ENCODE data around the gene ACSS1. TPM values are rescaled to one million over a fixed set of nuclear protein-coding genes. Genes with fewer than 3 reads are reported as not detected.

ACSS1 gene
- total RNA-seq, 1 experiment from 2014 or later, result 1.5 TPM

DNA sequence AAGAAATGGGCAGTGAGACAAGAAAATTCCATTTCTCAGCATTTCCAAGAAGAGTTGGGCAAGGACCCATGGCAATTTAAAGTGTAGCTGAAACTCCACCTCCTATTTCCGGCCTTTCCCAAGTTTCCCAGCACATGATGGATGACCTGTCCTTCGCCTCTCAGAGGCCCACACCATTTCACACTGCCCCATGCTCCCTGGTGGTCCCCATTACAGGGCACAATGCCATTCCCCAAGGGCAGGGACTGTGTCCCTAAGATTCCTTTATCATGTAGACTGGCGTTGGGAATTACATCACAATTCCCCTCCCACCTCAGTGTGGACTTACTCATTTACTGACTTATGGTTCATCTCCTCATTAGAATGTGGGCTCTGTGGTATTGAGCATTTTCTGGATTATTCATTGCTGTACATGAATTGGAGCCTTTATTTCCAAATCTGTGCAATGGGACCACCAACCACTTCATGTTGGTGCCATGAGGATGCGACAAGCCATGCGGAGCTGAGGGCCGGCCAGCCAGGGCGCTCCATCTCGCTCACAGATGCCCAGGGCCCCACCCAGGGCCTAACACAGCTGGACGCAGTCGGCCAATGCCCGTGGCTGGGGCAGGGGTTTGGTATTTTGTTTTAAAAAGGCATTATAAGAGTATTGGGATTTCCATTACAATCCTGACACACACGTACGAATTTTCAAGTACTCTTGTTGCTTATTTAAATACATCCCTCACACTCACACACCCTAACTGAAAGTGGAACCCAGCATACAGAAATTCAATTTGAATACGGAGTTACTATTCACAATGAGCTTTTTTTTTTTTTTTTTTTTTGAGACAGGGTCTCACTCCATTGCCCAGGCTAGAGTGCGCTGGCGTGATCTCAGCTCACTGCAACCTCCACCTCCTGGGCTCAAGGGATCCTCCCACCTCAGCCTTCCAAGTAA, 5.4 kb downstream of the ACSS1 start (continued):
- TF ChIP-seq ATF1 (CRISPR knock-in tag; IDR thresholded peaks at IDR 0.05) (no peak), ZNF423 (CRISPR knock-in tag; IDR thresholded peaks at IDR 0.05) (no peak), ZNF532 (CRISPR knock-in tag; IDR thresholded peaks at IDR 0.05; ENCODE audit: borderline replicate concordance) (no peak), ZMAT4 (CRISPR knock-in tag; IDR thresholded peaks at IDR 0.05) (no peak), NR1H2 (CRISPR knock-in tag; IDR thresholded peaks at IDR 0.05) (no peak), FOXK1 (CRISPR knock-in tag; IDR thresholded peaks at IDR 0.05) (no peak), ETV6 (CRISPR knock-in tag; IDR thresholded peaks at IDR 0.05) (no peak), E2F4 (CRISPR knock-in tag; IDR thresholded peaks at IDR 0.05; ENCODE audit: borderline replicate concordance, low read depth) (no peak)
- TF ChIP-seq, protein P1, sequence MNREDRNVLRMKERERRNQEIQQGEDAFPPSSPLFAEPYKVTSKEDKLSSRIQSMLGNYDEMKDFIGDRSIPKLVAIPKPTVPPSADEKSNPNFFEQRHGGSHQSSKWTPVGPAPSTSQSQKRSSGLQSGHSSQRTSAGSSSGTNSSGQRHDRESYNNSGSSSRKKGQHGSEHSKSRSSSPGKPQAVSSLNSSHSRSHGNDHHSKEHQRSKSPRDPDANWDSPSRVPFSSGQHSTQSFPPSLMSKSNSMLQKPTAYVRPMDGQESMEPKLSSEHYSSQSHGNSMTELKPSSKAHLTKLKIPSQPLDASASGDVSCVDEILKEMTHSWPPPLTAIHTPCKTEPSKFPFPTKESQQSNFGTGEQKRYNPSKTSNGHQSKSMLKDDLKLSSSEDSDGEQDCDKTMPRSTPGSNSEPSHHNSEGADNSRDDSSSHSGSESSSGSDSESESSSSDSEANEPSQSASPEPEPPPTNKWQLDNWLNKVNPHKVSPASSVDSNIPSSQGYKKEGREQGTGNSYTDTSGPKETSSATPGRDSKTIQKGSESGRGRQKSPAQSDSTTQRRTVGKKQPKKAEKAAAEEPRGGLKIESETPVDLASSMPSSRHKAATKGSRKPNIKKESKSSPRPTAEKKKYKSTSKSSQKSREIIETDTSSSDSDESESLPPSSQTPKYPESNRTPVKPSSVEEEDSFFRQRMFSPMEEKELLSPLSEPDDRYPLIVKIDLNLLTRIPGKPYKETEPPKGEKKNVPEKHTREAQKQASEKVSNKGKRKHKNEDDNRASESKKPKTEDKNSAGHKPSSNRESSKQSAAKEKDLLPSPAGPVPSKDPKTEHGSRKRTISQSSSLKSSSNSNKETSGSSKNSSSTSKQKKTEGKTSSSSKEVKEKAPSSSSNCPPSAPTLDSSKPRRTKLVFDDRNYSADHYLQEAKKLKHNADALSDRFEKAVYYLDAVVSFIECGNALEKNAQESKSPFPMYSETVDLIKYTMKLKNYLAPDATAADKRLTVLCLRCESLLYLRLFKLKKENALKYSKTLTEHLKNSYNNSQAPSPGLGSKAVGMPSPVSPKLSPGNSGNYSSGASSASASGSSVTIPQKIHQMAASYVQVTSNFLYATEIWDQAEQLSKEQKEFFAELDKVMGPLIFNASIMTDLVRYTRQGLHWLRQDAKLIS (CRISPR knock-in tag; IDR thresholded peaks at IDR 0.05; ENCODE audit: borderline replicate concordance), result no peak
- TF ChIP-seq, protein P2, sequence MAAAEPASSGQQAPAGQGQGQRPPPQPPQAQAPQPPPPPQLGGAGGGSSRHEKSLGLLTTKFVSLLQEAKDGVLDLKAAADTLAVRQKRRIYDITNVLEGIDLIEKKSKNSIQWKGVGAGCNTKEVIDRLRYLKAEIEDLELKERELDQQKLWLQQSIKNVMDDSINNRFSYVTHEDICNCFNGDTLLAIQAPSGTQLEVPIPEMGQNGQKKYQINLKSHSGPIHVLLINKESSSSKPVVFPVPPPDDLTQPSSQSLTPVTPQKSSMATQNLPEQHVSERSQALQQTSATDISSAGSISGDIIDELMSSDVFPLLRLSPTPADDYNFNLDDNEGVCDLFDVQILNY (CRISPR knock-in tag; IDR thresholded peaks at IDR 0.05), result no peak

- Mint-ChIP-seq H3K4me1 (0 out of 2 replicates have a peak, but pooled peaks cover 7% of the 10 kb centered on the region), H3K27me3 (ENCODE audit: low read depth) (peaks cover 23% of the 10 kb centered on the region), H3K4me3 (no peak overlapping the region), H3K9me3 (no peaks in the 10 kb centered on the region), H3K36me3 (no peaks in the 10 kb centered on the region), H3K27ac (no peak overlapping the region)
- peak; percentile 3 for DNase-seq (ENCODE audit: low spot score)
- CTCF ChIA-PET, result interaction anchor here (1.2 kb wide), 1 partner anchor 144 kb away, joined by 3 read pairs; the partner anchor contains the start of gene ENTPD6
- no peak for ATAC-seq
- POLR2A ChIA-PET, result no interaction called here
- no peak for TF ChIP-seq ZNF138 (CRISPR knock-in tag; conservative IDR thresholded peaks at IDR 0.05)
- TF ChIP-seq ZNF423 (CRISPR knock-in tag; IDR thresholded peaks at IDR 0.05), result no peak
- no peak for TF ChIP-seq CDX4 (CRISPR knock-in tag; IDR thresholded peaks at IDR 0.05; ENCODE audit: borderline replicate concordance)
- no peak for TF ChIP-seq NFATC4 (CRISPR knock-in tag; IDR thresholded peaks at IDR 0.05)
- TF ChIP-seq CREM (CRISPR knock-in tag; IDR thresholded peaks at IDR 0.05), result no peak
- TF ChIP-seq ZNF396 (CRISPR knock-in tag; IDR thresholded peaks at IDR 0.05; ENCODE audit: borderline replicate concordance), result no peak
- TF ChIP-seq, protein P3, sequence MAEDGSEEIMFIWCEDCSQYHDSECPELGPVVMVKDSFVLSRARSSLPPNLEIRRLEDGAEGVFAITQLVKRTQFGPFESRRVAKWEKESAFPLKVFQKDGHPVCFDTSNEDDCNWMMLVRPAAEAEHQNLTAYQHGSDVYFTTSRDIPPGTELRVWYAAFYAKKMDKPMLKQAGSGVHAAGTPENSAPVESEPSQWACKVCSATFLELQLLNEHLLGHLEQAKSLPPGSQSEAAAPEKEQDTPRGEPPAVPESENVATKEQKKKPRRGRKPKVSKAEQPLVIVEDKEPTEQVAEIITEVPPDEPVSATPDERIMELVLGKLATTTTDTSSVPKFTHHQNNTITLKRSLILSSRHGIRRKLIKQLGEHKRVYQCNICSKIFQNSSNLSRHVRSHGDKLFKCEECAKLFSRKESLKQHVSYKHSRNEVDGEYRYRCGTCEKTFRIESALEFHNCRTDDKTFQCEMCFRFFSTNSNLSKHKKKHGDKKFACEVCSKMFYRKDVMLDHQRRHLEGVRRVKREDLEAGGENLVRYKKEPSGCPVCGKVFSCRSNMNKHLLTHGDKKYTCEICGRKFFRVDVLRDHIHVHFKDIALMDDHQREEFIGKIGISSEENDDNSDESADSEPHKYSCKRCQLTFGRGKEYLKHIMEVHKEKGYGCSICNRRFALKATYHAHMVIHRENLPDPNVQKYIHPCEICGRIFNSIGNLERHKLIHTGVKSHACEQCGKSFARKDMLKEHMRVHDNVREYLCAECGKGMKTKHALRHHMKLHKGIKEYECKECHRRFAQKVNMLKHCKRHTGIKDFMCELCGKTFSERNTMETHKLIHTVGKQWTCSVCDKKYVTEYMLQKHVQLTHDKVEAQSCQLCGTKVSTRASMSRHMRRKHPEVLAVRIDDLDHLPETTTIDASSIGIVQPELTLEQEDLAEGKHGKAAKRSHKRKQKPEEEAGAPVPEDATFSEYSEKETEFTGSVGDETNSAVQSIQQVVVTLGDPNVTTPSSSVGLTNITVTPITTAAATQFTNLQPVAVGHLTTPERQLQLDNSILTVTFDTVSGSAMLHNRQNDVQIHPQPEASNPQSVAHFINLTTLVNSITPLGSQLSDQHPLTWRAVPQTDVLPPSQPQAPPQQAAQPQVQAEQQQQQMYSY (CRISPR knock-in tag; IDR thresholded peaks at IDR 0.05), result no peak
Measured at GRCh38 chr20:25051386-25052155, 6.4 kb downstream of the ACSS1 start.

All from WTC11 (cell line).